A673 (cell line): ENCODE results near the gene PIEZO1.

Source experiments
- CTCF ChIP-seq: fragments of 300-800, 200-600 bp; sonication (generic); conservative IDR thresholded peaks from 2 replicates; pipeline ENCODE4 v1.5.1; 2017; ENCODE audit warnings: low read depth, mild to moderate bottlenecking, antibody characterized with exemption, low read length, moderate library complexity, mixed read lengths
- EZH2 ChIP-seq: fragments of 200-600 bp; sonication (generic); IDR thresholded peaks from 2 replicates; pipeline ENCODE4 v1.6.1; 2017; ENCODE audit warnings: borderline replicate concordance, low read depth, mild to moderate bottlenecking, mixed read lengths, antibody characterized with exemption, low read length; ENCODE audit not compliant: poor library complexity, severe bottlenecking

DNA sequence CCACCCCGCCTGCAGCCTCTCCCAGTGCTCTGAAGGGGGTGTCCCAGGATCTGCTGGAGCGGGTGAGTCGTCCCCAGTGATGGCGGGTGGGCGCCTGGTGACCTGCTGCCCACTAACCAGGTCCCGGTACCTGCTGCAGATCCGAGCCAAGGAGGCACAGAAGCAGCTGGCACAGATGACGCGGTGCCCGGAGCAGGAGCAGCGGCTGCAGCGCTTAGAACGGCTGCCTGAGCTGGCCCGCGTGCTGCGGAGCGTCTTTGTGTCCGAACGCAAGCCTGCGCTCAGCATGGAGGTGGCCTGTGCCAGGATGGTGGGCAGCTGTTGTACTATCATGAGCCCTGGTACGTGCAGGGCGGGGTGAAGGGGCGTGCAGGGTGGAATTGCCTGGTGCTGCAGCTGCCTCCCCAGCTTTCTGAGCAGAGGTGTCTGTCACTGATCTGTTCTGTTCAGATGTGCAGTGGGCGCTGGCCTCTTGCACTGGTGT is 22.2 kb upstream of the PIEZO1 start:
- TF ChIP-seq CTCF (no peak), EZH2 (no peak)
